HG03378 (cell line): ENCODE data around the gene NOTCH1.

Experiments used
- ATAC-seq: cut with Tn5 transposase; IDR thresholded peaks from one replicate; pipeline ENCODE4 v1.9.1; 2021; ENCODE audit warnings: mild to moderate bottlenecking, moderate library complexity; ENCODE audit not compliant: unreplicated experiment

NOTCH1 gene

DNA sequence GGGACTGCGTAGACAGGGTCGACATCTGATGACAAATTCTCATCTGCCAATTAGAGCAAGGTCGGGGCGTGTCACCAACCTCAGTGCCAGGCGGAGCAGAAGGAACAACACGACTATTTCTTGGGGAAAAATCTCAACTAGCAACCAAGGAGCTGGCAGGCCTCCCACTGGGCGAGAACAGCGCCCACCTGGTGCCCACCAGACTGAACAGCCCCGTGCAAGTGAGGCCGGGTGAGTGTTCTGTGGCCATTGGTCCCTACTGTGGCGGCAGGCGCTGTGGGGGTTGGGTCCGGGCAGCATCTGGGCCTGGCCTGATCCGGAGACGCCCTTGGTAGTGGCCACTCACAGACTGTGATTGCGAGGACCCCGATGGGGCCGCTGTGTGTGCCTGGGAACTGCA lies 11.5 kb downstream of the NOTCH1 start:
- ATAC-seq, result no peak

DNA sequence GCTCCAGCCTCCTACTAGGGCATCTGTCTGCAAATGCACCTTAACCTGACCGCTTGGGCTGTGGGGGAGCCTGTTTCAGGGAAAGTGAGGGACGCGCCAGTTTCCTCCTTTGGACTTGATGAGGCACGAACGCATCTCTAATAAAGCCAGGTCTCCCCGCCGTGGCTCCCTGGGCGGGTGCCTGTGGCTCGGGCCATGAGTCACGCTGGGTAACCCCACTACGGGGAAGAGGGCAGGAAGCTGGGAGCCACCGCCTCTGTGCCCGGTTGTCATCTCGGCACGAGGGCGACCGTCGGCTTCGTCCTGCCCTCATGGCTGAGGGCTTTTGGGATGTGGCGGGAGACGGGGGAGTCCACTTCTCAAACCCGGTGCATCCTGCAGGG lies 12.1 kb downstream of the NOTCH1 start:
- ATAC-seq, result no peak

- ATAC-seq, result no peak
Observed at GRCh38 chr9:136532799-136533774, 12.8 kb downstream of the NOTCH1 start.

DNA sequence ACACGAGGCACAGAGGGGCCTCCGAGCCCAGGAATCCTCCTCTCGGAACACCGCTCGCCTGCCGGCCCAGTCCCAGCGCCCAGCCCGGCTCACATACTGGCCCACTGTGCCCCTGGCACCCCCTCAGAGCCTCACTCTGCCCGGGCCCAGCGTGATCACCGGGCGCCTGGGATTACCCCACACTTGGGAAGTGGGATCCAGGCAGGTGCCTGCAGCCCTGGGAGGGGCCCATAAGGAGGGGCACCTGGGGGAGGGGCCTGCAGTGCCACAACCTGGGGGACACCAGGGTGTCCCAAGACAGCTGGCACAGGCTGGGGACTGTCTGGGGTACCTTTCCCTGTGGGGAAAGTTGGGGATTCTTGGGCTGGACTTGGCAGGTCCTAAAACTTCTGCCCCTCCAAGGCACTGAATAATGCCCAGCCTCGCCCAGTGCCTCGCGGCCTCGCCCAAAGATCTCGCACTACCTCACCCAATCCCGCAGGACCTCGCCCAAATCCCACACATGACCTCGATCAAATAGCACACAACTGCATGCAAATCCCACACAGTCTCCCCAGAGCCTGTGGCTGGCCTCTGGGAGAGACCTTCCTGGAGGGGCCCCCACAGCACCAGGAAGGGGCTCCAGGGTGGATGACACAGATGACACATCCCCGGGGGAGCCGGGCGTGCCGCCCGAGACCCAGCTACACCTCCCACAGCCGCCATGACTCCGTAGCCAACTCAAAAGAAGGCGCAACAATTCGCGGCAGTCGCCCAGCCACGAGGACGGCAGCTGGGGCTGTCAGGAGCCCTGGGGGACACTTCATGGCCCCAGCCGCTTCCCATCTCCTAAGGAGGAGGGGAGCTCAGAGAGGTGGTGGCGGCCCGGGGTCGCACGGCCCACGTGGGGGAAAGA lies 13.7 kb downstream of the NOTCH1 start:
- no peak for ATAC-seq

DNA sequence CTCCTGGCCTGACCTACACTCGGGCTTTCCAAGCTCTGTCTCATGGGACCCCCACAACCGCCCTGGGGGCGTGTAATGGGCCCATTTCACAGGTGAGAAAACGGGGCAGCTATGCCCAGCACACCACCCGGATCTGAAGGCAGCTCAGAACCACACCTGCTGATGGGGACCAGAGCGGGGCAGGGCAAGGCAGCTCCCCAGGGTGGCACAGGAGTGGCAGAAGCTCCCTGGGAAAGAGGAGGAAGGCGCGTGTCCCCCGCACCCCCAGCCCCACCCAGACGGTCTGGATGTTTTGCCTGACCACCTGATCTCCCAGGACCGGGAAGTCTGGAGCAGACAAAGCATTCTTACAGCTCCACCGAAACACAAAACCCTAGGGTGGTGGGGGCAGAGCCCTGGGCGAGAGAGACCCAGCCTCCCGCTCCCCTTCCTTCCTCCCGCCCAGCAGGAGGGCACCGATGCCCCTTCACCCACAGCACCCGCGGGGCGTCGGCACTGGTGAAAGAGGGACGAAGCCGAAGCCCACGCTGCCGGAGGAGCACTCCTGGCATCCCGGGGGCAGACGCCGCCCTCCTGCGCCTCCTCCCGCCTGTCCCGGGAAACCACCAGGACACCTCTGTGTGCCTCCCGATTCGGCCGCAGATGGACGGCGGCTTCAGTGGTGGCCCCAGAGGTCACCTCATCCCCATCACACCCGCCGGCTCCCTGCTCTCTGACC lies 14.5 kb downstream of the NOTCH1 start:
- ATAC-seq, result no peak

- no peak for ATAC-seq
Observed at GRCh38 chr9:136530461-136531089, 15.3 kb downstream of the NOTCH1 start.

DNA sequence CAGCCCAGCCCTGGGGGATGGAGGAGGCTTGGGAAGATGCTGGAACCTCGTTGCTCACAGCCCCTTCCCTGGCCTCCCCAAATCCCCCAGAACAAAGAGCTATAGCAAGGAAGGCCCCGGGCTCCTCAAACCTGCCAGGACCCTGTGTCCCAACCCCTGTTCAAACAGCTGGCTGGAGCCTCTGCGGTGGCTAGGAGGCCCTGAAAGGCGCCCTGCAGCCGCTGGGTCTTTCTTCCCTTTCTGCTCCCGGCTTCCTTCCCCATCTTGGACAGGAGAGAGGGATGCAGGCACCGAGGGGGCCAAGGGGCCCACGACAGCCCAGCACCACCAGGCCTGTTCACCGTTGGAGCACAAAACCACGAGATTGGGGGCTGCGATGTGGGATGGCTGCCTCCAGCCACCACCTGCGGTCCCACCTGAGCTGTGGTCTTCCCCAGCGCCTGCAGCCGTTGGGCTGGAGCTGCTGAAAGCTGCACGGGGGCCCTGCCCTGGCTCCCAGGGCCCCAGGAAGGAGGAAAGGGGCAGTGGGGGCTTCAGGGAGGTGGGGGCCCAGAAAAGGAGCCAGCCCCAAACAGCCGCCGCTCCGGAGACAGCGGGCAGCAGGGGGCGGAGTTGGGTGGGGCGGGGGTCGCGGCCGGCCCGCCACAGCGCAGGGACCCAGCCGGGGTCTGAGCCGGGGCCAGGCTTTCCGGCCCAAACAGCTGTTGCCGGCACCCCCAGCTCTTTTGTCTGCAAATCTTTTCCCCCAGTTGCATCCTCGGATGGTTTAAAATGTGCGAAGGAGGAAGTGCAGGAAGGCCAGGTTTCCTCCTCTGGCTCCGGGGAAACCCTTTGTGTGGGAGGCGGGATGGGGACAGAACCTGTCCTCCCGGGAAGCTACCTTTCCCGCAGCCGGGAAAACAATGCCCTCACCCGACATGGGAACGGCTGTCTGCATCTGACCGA lies 16.1 kb downstream of the NOTCH1 start:
- ATAC-seq, result no peak

DNA sequence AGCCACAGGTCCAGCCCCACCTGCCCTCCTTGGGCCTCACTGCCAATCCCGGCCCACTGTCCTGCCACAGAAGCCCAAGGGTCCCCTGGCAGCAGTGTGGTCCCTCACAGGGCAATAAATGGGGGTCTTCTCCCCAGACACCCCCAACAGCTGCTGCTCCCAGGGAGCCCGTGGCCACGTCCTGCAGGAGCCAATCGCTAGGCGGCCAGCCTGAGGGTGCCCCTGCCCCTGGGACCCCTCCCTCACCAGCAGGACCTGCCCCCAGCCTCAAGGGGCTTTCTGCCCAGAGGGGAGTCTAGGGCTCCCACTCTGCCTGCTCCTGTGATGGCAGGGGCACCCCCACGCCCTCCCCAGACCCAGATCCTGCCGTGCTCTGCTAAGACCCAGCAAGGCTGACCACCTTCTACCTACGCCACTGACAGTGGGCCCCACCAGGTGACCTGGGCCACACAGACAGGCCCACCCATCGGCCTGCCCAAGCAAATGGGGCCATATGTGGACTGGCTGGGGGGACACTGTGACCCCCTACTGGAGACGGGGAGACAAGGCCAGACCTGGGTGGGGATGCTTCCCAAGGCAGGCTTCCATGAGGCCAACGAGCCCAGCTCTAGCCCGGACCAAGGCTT lies 17.0 kb downstream of the NOTCH1 start:
- ATAC-seq, result no peak

DNA sequence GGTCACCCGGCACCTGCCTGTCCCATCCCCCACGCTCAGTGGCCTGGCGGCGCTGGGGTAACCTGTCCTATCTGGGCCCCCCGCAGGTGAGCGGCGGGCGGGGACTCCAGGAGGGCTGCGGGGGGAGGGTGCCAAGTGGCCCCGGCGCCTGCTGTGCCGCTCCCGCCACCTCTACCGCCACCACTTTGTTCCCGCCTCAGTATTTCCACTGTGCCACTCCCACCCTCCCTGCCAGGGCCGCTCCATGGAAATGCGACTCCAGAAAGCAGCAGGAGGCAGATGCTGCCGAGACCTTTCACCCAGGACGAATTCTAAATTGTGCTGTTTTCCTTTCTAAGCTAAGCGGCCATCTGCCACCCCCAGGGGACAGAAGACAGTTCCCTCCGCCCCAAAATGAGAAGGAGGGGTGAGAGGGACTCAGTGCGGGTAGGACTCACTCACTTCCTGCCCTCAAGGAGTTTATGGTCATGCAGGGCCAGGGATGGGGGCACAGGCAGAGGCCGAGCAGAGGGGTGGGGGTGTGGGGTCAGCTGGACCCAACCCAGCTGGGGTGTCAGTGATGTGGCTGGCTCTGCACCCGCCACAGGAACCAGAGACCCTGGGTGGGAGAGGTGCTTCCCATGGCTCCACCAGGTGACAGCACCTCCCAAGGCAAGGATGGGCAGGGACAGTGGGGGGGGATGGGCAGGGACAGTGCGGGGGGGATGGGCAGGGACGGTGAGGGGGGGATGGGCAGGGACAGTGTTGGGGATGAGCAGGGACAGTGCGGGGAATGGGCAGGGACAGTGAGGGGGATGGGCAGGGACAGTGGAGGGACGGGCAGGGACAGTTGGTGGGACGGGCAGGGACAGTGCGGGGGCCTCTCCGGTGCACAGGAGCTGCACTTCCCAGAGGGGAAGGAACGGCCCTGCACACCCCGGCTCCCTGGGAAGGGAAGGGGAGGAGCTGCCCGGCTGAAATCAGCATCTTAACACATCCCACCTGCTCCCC lies 17.8 kb downstream of the NOTCH1 start:
- no peak for ATAC-seq

- no peak for ATAC-seq
Observed at GRCh38 chr9:136527131-136527530, 18.7 kb downstream of the NOTCH1 start.

GRCh38 chr9:136526625-136527066 lies 19.2 kb downstream of the NOTCH1 start:
- no peak for ATAC-seq

DNA sequence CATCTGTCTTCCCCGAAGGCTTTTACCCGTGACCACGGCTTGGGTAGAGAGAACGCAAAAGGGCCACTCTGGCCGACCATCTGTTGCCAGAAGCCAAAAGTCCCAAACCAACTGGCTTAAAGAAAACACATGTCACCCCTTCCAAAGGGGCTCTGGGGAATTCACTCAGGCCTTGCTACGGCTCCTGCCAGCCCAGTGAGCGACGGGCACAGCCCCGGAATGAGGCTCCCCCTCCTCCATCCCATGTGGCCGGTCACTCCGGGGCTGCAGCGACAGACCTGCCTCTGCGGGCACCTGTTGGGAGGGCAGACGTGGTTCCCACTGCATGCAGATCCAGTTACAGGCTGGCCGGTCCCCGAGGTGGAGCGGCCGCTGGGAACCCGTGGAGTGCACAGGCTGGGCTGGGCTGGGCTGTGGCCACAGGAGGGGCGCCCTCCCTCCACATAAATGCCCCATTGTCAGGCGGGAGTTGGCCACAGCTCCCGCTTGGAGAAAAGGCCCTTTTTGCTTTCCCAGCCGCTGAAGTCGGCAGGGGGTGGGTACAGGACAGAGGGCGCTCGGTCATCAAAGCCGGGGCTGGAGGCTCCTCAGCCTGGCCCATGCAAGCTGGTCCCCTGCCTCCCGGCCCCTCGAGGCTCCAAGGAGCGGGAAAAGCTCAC lies 19.9 kb downstream of the NOTCH1 start:
- ATAC-seq, result no peak

- no peak for ATAC-seq
Observed at GRCh38 chr9:136525207-136525606, 20.6 kb downstream of the NOTCH1 start.

- no peak for ATAC-seq
Observed at GRCh38 chr9:136522314-136523237, 23.3 kb downstream of the NOTCH1 start.

- no peak for ATAC-seq
Observed at GRCh38 chr9:136521537-136521936, 24.3 kb downstream of the NOTCH1 start.

DNA sequence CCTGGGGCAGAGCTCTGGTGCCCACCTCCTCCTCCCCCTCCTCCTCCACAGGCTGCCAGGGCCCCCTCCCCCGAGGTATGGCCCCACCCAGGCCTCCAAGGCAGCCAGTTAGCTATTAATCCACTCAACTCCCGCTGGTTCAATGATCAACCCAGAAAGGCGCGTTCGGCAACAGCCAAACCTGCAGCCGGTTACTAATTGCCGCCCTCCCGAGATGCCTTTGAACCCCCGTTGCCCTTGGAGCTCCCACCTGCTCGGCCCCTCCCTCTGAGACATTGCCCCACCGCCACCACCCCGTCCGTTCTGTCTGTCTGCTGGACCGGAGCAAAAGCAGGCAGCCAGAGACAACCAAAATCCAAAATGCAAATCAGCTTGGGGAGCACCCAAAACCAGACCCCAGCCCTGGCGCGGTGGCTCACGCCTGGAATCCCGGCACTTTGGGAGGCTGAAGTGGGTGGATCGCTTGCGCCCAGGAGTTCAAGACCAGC lies 25.8 kb downstream of the NOTCH1 start:
- no peak for ATAC-seq
